Erythroblast (primary cell): ENCODE measurements around the gene POLDIP2.

Experiments
- DNase-seq, 2 experiments: peaks; one replicate each; lab custom pipeline; 2025; lab: John Stamatoyannopoulos, UW
- GATA1 ChIP-seq: IDR thresholded peaks from 2 replicates; pipeline ENCODE4 v1.6.1; 2011; ENCODE audit warnings: low read depth, mild to moderate bottlenecking, control low read depth, low read length, moderate library complexity
- POLR2A ChIP-seq: IDR thresholded peaks from 2 replicates; pipeline ENCODE4 v1.6.1; 2011; ENCODE audit warnings: mild to moderate bottlenecking, low read length

Gene POLDIP2

DNA sequence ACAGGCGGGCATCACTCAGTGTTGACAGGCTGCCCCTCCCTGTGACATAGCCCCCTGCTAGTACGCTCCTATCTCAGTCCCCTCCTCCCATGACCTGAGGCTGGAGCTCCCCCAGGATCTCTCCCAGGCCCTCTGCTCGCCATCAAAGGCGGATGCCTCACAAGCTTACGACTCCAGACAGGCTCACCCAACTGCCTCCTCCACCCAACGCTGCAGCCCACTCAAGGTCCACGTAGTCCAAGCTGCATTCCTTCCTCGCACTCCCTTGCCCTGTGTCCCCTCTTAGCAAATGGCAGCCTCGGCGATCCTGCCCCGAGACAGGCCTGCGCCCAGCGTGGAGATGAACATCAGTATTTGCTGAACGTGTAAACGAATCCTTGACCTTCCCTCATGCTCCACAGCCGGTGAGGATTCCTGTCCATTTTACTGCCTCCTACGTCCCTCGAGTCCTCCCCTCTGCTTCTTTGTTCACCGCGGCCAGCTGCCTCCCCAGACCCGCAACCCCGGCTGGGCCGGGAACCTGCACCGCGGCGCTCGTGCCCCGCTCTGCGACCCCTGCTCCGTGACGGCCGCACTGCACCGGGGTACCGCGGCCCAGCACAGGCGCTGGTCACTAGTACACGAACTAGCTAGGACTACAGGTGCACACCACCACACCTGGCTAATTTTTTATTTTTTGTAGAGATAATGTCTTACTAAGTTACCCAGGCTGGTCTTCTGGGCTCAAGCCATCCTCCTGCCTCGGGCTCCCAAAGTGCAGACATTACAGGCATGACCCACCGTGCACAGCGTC lies 39.2 kb downstream of the POLDIP2 start:
- DNase-seq, result peak; percentile 48 to 61
- TF ChIP-seq POLR2A (no peak), GATA1 (no peak)

DNA sequence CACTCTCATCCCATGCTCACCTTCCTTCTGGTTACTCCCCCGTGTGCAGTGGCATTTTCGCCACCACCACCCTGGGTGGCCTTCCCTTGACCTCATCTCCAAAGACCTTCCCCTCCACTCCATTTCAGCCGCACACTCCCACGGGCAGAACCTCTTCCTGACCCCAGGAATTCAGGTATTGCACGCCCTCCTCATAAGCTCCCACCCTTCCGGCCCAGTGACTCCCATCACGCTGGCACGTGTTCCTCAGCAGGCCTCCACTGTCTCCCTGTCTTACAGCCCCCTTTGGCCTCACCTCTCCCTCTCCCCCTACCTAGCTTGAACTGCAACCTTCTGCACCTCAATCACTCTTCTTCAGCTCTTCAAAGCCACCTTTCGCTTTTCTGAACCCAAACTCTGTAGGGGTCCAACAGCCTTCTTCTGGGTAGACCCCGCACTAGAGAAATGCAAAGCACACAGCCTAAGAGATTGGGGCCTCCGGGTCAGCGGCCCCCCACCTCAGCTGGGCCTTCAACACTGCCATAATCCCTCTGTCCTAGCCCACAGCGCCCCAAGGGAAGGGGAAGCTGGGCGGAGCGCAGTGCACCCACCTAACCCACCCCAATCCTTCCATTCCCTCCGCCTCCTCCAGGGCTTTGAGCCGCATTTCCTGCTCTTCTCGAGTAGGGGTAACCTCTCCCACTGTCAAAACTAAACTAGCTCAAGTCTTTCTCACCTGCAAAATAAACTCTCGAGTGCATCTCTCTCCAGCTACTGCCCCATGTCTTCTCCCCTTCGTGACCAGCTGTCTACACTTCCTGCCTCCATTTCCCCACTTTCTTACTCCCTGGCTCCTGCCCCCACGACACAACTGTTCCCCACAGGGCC lies 40.0 kb downstream of the POLDIP2 start:
- TF ChIP-seq POLR2A (no peak), GATA1 (no peak)
- DNase-seq, result no peak

GRCh38 chr17:28315846-28316705 lies 41.3 kb downstream of the POLDIP2 start:
- no peak for DNase-seq
- no peak for TF ChIP-seq POLR2A
- no peak for TF ChIP-seq GATA1

- no peak for TF ChIP-seq POLR2A
- TF ChIP-seq GATA1, result no peak
- DNase-seq, result no peak
These were observed 43.5 kb downstream of the POLDIP2 start for GRCh38 chr17:28313841-28314240.

GRCh38 chr17:28306954-28307401 lies 50.3 kb downstream of the POLDIP2 start:
- DNase-seq, result no peak
- TF ChIP-seq GATA1 (no peak), POLR2A (no peak)

DNA sequence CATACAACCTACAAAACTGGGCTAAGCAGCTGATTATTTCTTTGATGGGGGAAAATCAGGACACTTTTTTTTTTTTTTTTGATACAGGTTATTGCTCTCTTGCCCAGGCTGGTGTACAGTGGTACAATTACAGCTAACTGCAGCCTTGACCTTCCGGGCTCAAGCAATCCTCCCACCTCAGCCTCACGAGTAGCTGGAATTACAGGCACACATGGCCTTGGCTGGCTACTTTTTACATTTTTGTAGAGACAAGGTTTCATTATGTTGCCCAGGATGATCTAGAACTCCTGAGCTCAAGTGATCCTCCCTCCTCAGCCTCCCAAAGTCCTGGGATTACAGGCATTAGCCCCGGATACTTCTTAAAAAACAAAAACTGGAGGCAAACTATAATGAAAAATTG lies 58.9 kb downstream of the POLDIP2 start:
- DNase-seq, result no peak
- TF ChIP-seq POLR2A (no peak), GATA1 (no peak)
